ENCODE data around the gene PTGER1.
"Not testable (repeated sequence)": the region's sequence is repeated elsewhere in the genome, so short reads cannot be mapped to it uniquely, and the experiment has no call there.

Gene PTGER1

DNA sequence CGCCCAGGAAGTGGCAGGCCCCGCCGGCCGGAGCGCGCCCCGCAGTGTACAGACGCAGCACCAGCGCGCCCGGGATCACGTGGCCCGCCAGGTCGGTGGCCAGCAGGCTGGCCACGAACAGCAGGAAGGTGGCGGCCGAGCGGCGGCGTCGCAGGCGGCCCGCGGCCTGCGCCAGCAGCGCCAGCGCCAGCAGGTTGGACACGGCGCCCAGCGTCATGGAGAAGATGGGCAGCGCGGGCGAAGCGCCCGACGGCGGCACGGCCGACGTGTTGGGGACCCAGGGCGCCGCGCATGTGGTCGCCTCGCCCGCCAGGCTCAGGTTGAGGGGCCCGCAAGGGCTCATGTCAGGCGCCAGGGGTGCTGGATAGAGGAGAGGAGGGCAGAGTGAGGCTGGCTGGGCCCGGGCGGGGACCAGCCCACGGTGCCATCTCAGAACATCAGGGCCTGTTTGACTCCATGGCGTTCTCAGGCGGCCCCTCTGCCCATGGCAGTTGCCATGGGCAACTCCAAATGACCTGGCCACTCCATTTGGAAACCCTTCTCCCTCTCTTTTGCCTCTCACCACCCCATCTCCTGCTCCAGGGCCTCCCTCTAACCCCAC is 1.1 kb downstream of the PTGER1 start:
- DNase-seq: no peak

DNA sequence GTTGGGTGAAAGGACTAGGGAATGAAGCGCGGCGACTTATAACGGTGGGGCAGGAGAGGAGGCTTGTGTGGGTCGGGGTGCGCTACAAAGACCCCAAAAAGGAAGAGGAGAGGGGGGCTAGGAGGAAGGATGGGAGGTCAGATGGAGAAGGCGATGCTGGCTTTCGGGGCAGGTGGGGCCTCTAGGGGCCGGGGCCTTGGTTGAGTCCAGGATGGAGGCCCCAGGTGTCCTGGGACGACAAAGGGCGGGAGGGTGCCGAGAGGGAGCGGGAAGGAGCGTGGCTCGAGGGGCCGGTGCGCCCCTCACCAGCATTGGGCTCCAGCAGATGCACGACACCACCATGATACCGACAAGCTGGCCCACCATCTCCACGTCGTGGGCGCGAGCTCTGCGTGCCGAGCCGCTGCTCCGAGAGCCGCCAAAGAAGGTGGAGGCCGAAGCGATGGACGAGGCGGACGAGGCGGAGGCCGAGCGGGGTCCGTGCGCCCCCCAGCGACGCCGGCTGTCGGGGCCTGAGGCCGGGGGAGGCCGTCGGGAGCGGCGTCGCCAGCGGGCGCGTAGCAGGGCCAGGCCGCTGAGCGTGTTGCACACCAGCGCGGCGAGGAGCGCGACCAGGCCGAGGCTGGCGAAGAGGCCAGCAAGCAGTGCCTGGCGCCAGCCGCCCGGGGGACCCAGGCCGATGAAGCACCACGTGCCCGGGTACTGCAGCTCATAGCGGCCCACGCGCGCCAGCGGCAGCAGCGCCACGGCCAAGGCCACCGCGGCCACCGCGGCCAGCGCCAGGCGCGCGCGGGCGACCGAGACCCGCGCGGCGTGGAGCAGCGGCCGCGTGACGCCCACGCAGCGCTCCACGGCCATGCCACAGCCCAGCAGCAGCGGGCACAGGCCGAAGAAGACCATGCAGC is 1.8 kb downstream of the PTGER1 start:
- DNase-seq: no peak

DNA sequence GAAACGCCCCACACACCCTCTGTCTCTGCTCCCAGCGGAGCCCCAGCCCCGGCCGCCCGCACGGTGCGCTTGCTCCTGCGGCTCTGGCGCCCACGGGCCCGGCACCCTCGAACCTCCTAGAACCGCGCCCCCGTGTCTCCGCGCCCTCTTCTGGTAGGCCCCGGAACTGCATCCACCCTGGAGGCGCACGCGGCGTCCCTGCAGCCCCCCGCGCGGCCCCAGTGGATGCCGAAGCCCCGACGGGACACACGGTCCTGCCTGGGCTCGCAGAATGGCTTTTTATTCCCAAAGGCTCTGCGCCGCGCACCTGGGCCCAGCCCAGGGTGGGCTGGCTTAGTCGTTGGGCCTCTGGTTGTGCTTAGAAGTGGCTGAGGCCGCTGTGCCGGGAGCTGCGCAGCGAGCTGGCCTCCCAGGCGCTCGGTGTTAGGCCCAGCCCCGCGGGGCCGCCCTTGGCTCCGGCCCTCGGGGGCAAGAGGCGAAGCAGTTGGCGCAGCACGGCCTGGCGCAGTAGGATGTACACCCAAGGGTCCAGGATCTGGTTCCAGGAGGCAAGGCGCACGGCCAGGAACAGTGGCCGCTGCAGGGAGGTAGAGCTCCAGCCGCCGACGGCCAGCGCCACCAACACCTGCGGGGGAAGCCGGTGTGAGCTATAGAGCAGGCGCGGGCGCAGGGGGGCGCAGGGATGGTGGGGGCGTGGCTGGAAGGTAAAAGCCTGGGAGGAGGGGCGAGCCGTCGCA is 2.8 kb downstream of the PTGER1 start:
- peak; percentile 100 for DNase-seq

DNA sequence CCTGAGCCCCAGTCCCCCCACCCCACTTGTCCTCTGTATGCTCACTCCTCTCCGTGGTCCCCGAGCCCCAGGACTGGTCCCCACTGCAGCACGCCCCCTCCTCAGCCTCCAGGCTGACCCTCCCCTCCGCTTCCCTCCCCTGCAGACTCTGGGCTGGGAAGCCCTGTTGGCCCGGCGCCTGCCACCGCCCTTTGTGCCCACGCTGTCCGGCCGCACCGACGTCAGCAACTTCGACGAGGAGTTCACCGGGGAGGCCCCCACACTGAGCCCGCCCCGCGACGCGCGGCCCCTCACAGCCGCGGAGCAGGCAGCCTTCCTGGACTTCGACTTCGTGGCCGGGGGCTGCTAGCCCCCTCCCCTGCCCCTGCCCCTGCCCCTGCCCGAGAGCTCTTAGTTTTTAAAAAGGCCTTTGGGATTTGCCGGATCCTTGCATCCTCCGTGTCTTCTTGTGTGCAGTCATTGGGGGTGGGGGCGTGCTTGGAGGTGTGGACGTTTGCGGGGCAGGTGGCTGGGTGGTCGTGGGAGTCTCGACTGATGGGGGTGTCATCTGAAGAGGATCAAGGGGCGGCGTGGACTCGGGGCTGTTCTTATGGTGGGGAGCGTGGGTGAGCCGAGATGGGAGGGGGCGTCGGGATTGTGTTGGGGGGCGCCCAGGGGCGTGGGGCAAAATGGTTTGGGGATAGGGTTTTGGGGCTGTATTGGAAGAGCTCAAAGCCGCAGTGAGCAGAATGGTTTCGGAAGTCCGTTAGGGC is 3.5 kb downstream of the PTGER1 start:
- no peak for DNase-seq

DNA sequence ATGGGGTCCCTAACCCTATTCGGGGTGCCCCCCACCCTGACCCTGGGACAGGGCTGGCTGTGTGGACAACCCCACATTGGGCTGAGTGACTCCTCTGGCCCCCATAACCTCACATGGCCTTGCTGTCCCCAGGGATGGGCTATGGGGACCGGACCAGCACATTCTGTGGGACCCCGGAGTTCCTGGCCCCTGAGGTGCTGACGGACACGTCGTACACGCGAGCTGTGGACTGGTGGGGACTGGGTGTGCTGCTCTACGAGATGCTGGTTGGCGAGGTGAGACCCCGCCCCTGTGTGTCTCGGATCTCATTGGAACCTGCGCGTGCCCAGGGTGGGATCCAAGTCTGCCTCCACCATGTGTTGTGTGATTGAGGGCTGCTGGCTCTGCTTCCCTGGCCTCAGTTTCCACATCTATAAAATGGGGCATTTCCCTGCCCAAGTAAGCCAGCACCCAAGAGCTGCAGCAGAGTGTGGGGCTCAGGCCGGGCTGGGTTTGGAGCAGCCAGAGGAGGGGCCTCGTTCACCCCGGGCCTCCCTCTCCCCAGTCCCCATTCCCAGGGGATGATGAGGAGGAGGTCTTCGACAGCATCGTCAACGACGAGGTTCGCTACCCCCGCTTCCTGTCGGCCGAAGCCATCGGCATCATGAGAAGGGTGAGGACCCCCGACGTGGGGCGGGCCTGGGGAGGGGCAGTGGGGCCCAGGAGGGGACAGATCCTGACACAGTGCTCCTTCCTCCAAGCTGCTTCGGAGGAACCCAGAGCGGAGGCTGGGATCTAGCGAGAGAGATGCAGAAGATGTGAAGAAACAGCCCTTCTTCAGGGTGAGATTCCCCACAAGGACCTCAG is 4.9 kb downstream of the PTGER1 start:
- no peak for DNase-seq

DNA sequence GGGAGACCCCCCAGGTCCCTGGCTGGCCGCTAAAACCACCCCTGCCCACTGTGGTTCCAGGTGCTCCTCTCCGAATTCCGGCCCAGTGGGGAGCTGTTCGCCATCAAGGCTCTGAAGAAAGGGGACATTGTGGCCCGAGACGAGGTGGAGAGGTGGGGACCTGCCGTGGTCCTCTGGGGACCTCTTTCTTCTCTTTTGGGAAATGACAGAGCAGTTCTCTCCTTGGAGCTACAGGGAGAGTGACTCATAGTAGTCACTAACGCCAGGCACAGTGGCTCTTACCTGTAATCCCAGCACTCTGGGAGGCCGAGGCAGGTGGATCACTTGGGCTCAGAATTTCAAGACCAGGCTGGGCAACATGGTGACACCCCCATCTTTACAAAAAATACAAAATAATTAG is 7.3 kb downstream of the PTGER1 start:
- no peak for DNase-seq

DNA sequence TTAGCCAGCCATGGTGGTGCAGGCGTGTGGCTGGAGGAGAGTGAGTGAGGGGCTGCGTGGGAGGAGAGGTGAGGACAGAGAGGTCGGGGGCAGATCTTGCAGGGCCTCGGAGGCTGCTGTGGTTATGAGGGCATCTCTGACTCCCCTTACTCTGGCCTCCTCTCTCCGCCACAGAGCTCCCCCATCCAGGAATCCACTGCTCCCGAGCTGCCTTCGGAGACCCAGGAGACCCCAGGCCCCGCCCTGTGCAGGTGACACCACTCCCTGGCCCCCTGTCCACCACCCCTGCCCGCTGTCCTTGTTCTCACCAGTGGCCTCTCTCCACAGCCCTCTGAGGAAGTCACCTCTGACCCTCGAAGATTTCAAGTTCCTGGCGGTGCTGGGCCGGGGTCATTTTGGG is 7.8 kb downstream of the PTGER1 start:
- no peak for DNase-seq

DNA sequence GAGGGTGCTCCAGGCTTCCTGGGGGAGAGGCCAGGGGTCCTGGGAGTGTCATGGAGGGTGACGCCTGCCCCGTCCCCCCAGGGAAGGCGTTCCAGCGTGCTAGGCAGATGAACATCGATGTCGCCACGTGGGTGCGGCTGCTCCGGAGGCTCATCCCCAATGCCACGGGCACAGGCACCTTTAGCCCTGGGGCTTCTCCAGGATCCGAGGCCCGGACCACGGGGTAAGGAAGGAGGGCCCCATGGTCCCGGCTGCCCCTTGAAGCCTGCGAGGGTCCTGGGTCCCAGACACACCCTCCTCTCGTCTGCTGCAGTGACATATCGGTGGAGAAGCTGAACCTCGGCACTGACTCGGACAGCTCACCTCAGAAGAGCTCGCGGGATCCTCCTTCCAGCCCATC is 11.4 kb downstream of the PTGER1 start:
- no peak for DNase-seq

DNA sequence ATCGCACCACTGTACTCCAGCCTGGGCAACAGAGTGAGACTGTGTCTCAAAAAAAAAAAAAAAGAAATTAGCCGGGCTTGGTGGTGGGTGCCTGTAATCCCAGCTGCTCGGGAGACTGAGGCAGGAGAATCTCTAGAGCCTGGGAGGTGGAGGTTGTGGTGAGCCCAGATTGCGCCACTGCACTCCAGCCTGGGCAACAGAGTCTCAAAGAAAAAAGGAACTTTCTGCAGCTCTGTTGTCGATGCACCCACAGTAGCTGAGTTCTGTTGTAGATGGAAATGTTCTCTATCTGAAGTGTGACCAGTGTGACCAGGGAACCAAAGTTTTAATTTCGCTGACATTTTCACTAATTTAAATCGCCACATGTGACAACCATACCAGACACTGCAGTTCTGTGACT is 12.8 kb downstream of the PTGER1 start:
- not testable (repeated sequence) for DNase-seq

DNA sequence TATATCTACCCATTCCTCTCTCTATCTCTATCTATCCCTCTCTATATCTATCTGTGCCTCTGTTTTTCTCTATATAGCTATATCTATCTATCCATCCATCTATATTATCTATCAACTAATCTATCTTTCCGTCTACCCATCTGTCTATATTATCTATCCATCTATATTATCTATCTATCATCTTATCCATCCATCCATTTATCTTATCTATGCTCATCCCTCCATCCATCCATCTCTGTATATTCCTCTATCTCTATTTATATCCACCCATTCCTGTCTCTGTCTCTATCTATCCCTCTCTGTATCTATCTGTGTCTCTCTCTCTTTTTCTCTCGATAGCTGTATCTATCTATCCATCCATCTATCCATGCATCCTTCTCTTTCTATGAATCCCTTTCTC is 14.2 kb downstream of the PTGER1 start:
- DNase-seq: no peak

DNA sequence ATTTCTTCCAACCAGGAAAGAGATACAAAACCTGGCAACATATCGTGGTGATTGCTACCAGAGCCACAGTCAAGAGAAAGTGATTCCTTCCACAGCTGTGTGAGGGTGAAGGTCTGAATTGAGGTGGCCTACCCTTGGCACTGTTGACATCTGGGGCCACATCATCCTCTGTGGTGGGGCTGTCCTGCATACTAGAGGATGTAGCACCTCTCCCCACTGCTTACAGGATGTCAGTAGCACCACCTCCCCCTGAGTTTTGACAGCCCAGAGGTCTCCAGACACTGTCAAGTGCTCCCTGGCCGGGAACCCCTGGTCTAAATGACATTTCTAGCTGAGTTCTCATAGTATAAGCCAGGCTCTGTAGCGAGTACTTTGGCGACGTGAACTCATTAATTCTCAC is 15.5 kb downstream of the PTGER1 start:
- no peak for DNase-seq

DNA sequence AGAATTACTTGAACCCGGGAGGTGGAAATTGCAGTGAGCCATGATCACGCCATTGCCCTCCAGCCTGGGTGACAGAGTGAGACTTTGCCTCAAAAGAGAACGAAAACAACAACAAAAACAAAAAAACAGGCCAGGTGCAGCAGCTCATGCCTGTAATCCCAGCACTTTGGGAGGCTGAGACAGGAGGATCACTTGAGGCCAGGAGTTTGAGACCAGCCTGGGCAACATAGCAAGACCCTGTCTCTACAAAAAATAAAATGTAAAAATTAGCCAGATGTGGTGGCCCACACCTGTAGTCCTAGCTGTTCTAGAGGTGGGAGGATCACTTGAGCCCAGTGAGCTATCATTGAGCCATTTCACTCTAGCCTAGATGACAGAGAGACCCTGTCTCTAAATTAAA is 22.9 kb downstream of the PTGER1 start:
- DNase-seq: not testable (repeated sequence)

DNA sequence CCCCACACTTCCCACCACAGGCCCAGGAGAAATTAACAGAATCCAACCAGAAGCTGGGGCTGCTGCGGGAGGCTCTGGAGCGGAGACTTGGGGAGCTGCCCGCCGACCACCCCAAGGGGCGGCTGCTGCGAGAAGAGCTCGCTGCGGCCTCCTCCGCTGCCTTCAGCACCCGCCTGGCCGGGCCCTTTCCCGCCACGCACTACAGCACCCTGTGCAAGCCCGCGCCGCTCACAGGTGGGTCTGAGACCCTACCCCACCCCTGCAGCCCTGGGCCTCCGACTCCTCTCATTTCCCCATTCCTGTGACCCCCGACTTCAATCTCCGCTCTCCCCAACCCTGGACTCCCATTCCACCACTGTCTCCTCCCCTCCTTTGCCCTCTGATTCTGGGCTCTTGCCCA is 24.3 kb downstream of the PTGER1 start:
- no peak for DNase-seq

DNA sequence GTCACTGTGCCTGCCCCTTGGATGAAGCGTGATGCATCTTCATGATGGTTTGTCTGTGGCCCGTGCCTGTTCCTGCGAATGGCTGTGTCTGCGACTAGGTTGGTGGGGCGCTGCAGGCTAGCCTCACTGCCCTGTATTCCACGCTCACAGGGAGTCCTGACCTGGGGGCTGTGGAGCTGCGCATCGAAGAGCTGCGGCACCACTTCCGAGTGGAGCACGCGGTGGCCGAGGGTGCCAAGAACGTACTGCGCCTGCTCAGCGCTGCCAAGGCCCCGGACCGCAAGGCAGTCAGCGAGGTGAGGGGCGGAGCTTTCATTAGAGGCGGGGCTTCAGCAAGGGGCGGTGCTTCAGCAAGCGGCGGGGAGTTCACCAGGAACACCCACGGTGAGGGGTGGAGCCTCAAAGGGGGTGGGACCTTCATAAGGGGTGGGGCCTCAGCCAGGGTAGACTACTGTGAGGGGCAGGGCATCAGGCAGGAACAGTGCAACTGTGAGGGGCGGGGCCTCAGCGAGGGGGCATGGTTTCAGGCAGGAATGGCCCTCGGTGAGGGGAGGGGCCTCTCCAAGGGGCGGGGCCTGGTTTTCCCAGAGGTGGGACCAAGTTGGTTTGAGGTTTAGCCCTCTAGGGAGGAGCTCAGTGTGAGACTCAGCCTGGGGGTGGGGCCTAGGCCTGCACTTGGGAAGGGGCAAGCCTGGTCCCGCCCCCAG is 24.8 kb downstream of the PTGER1 start:
- DNase-seq: peak; percentile 86

DNA sequence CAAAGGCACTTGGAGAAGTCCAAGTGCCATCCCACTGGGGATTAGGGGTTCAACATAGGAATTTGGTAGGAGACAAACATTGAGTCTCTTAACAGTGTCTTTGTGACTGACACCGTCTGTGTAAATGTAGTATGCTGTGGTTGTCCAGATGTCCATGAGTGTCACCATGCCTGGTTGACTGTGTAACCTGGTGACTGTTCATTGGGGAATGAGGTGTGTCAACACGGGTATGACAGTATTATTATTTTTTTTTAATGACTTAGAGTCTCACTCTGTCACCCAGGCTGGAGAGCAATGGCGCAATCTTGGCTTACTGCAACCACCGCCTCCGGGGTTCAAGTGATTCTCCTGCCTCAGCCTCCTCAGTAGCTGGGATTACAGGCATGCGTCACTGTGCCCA is 25.8 kb downstream of the PTGER1 start:
- DNase-seq: no peak

DNA sequence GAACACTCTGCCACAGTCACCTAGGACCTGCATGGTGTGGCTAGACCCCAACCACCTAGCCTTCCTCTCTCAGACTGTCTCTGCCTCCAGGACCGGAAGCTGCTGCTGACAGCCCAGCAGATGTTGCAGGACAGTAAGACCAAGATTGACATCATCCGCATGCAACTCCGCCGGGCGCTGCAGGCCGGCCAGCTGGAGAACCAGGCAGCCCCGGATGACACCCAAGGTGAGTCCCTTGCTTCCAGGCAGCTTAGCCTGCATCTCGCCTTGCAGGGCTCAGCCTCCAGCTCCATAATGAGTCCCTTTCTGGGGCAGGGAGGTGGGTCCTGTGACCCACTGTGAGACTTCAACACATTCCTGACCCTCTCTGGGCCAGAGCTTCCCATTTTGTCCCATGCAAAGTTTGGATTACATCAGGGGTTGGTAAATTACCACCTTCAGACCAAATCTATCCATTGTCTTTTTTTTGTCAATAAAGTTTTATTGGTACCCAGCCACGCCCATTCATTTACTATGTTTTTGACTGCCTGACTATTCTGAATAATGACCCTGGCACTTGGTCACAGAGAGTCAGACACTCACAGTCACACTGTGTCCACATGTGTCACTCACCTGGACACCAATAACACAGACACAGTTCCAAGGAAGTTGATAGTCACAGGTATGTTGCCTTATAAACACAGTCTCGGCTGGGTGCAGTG is 28.7 kb downstream of the PTGER1 start:
- DNase-seq: no peak

DNA sequence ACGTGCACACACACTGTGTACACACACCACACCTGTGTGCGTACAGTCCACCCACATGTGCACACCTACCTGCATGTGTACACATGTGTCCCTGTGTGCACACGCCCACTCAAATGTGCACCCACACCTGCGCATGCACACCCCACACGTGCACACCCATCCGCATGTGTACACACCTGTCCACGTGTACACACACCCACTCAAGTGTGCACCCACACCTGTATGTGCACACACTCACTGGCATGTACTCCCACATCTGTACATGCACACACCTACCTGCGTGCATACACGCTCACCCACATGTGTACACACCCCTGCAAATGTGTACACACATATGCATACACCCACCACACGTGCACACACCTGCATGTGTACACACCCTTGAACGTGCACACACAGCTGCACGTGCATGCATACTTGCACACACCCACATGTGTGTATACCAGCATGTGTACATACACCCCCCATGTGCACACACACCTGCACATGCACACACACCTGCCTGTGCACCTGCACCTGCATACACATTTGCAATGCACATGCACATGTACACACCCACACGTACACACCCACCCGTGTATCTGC is 31.4 kb downstream of the PTGER1 start:
- no peak for DNase-seq

DNA sequence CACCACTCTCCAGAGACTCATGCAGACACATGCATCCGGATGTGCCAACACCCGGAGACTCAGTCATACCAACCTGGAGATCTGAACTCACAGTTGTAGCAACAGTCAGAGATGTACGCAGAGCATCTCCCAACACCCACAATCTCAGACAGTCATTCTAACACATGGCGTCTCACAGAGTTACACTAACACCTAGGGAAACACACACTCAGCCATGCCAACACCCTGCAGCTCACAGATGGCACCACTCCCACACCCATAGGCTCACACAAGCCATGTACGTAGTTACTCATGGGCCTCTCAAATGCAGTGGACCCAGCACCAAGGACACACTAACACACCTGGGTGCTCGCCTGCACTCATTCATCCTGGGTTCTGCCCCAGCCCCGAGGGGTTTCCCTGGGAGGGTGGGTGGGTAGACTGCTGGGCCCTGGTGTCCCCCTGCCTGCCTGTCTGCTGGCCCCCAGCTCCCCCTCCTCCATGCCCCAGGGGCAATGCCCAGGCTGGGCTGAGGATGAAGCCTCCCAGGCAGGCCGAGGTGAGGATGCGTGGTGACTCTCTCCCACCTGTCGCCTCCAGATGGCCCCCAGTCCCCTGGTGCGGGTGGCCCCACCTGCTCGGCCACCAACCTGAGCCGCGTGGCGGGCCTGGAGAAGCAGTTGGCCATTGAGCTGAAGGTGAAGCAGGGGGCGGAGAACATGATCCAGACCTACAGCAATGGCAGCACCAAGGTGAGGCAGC is 32.1 kb downstream of the PTGER1 start:
- no peak for DNase-seq

DNA sequence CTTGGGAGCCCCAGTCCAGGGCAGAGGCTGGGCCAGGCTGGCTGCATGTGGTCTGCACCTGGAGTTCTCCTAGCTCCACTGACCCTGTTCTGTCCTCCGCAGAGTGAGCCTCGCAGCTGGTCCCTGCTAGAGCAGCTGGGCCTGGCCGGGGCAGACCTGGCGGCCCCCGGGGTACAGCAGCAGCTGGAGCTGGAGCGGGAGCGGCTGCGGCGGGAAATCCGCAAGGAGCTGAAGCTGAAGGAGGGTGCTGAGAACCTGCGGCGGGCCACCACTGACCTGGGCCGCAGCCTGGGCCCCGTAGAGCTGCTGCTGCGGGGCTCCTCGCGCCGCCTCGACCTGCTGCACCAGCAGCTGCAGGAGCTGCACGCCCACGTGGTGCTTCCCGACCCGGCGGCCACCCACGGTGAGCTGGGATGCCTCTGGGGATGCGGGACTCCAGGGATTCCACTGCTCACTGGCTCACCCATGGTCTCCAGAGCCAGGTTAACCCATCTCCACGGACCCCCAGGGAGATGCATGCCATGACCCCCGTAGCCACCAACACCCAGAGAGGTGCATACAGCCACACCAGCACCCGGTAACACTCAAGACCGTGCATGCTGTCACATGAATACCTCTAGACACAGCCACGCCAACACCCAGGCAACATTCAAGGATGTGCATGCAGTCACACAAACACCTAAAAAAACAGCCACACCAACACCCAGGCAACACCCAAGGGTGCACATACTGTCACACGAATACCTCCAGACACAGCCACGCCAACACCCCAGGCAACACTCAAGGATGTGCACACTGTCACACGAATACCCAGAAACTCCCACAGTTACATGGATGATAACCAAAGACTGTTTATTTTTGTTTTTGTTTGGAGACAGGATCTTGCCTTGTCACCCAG is 33.9 kb downstream of the PTGER1 start:
- DNase-seq: no peak

Data from activated CD8-positive, alpha-beta memory T cell treated with anti-CD3 and anti-CD28 coated beads, Interleukin-2, amount 50 U/mL, for 48 hours (primary cell).